ENCODE data around the gene CAPZA2. TPM values are rescaled to one million over a fixed set of nuclear protein-coding genes. Genes with fewer than 3 reads are reported as not detected.

The CAPZA2 gene
- total RNA-seq, 1 donor from 2014 or later = 231 TPM

DNA sequence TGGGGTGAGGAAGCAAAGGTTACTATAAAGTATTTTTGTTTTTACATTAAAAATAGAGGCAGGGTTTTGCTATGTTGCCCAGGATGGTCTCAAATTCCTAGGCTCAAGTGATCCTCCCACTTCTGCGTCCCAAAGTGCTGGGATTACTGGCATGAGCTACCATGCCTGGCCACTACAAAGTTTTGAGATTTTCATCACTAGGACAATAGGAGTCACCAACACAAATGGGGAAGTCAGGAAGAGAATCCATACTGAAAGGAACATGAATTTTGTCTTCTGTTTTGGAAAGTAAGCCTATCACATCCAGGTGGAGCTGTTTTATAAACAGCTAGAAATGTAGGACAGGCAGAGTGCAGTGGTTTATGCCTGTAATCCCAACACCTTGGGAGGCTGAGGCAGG is 20.0 kb upstream of the CAPZA2 start:
- Mint-ChIP-seq H3K9me3 (ENCODE audit: low read depth) (no peaks in the 10 kb centered on the region), H3K4me3 (ENCODE audit: unreplicated experiment) (no peak overlapping the region), H3K27ac (ENCODE audit: unreplicated experiment) (no peak overlapping the region), H3K36me3 (ENCODE audit: low read depth) (no peaks in the 10 kb centered on the region), H3K27me3 (ENCODE audit: low read depth) (peaks cover 3% of the 10 kb centered on the region), H3K4me1 (ENCODE audit: low read depth) (no peaks in the 10 kb centered on the region)
- TF ChIP-seq, protein P1, sequence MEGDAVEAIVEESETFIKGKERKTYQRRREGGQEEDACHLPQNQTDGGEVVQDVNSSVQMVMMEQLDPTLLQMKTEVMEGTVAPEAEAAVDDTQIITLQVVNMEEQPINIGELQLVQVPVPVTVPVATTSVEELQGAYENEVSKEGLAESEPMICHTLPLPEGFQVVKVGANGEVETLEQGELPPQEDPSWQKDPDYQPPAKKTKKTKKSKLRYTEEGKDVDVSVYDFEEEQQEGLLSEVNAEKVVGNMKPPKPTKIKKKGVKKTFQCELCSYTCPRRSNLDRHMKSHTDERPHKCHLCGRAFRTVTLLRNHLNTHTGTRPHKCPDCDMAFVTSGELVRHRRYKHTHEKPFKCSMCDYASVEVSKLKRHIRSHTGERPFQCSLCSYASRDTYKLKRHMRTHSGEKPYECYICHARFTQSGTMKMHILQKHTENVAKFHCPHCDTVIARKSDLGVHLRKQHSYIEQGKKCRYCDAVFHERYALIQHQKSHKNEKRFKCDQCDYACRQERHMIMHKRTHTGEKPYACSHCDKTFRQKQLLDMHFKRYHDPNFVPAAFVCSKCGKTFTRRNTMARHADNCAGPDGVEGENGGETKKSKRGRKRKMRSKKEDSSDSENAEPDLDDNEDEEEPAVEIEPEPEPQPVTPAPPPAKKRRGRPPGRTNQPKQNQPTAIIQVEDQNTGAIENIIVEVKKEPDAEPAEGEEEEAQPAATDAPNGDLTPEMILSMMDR (IDR thresholded peaks at IDR 0.05) = no peak
- no peak for DNase-seq (ENCODE audit: low spot score)

DNA sequence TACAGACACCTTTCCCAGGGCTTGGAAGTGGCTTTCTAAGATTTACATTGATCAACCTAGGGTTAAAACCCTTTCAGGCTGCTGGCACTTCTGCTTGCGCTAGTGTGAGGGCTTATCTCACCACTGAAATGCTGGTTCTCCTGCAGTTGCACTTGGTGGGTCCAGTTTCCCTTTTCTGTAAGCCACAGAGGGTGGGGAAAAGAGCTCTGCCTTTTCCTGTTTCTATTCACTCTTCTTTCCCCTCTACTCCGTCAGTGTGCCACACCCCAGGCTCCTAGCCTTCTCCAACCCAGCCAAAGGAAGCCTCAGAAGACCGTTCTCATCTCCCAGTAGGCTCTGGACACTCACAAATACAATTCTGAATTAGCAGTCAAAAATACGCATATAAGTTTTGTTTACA is 19.0 kb upstream of the CAPZA2 start:
- DNase-seq (ENCODE audit: low spot score) = no peak
- Mint-ChIP-seq H3K36me3 (ENCODE audit: low read depth) (no peaks in the 10 kb centered on the region), H3K9me3 (ENCODE audit: low read depth) (no peaks in the 10 kb centered on the region), H3K27me3 (ENCODE audit: low read depth) (peaks cover 3% of the 10 kb centered on the region), H3K27ac (ENCODE audit: unreplicated experiment) (no peak overlapping the region), H3K4me3 (ENCODE audit: unreplicated experiment) (no peak overlapping the region), H3K4me1 (ENCODE audit: low read depth) (no peaks in the 10 kb centered on the region)
- TF ChIP-seq, protein P1 (IDR thresholded peaks at IDR 0.05) = no peak

DNA sequence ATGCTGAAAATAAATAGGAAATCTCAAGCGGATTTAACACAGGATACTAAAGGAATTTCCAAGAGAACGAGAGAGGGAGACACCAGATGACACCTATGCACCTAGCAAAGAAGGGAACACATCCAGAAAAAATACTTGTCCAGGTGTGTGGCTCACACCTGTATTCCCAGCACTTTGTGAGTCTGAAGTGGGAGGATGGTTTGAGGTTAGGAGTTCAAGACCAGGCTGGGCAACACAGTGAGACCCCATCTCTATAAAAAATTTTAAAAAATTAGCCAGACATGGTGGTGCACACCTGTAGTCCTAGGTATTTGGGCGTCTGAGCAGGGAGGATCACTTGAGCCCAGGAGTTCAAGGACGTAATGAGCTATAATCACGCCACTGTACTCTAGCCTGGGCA is 11.2 kb upstream of the CAPZA2 start:
- DNase-seq (ENCODE audit: low spot score) = no peak
- Mint-ChIP-seq H3K4me1 (ENCODE audit: low read depth) (no peaks in the 10 kb centered on the region), H3K27ac (ENCODE audit: unreplicated experiment) (no peak overlapping the region), H3K36me3 (ENCODE audit: low read depth) (no peaks in the 10 kb centered on the region), H3K4me3 (ENCODE audit: unreplicated experiment) (no peak overlapping the region), H3K27me3 (ENCODE audit: low read depth) (peaks cover 7% of the 10 kb centered on the region), H3K9me3 (ENCODE audit: low read depth) (no peaks in the 10 kb centered on the region)
- TF ChIP-seq, protein P1 (IDR thresholded peaks at IDR 0.05) = no peak

DNA sequence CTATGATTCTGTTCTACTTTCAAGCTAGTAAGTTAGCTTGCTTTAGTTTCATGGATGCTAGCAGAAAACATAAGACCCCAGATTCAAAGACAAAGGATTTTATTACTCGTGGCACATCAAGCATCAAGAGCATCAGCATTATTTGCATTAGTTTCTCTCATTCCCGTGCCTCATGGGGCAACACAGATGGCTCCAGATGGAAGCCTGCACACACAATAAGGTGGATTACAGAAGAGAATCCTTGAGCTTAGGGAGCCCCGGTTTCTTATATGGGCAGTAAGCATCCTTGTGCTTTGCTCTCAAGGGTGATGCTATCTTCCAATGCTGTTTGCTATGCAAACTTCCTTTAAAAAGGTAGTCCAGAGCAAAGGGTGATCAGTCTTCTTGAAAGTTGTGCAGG is 10.7 kb upstream of the CAPZA2 start:
- Mint-ChIP-seq H3K4me3 (ENCODE audit: unreplicated experiment) (no peak overlapping the region), H3K36me3 (ENCODE audit: low read depth) (no peaks in the 10 kb centered on the region), H3K4me1 (ENCODE audit: low read depth) (no peaks in the 10 kb centered on the region), H3K27ac (ENCODE audit: unreplicated experiment) (no peak overlapping the region), H3K9me3 (ENCODE audit: low read depth) (no peaks in the 10 kb centered on the region), H3K27me3 (ENCODE audit: low read depth) (peaks cover 7% of the 10 kb centered on the region)
- DNase-seq (ENCODE audit: low spot score) = no peak
- TF ChIP-seq, protein P1 (IDR thresholded peaks at IDR 0.05) = no peak

DNA sequence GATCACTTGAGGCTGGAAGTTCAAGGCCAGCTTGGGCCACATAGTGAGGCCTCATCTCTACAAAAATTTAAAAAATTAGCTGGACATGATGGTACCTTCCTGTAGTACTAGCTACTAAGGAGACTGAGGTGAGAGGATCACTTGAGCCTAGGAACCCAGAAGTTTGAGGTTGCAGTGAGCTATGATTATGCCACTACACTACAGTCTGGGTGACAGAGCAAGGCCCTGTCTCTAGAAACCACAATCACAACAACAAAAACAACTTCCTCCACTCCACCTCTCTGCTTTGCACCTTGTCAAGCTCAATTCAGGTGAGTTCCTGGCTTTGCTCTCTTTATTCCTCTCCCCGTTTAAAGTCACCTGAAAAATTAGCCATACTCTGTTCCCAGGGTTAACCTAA is 8.3 kb upstream of the CAPZA2 start:
- TF ChIP-seq, protein P1 (IDR thresholded peaks at IDR 0.05) = no peak
- no peak overlapping the region for H3K27ac Mint-ChIP-seq (ENCODE audit: unreplicated experiment)
- no peaks in the 10 kb centered on the region for H3K36me3 Mint-ChIP-seq (ENCODE audit: low read depth)
- no peaks in the 10 kb centered on the region for H3K4me1 Mint-ChIP-seq (ENCODE audit: low read depth)
- H3K27me3 Mint-ChIP-seq (ENCODE audit: low read depth) = peaks cover 7% of the 10 kb centered on the region
- no peak for DNase-seq (ENCODE audit: low spot score)
- no peaks in the 10 kb centered on the region for H3K9me3 Mint-ChIP-seq (ENCODE audit: low read depth)
- H3K4me3 Mint-ChIP-seq (ENCODE audit: unreplicated experiment) = no peak overlapping the region

All from chondrocyte (in vitro differentiated cells).